Progenitor cell of endocrine pancreas (in vitro differentiated cells): ENCODE measurements around the gene CCS. TPM values are rescaled to one million over a fixed set of nuclear protein-coding genes. Genes with fewer than 3 reads are reported as not detected.
"Not testable (repeated sequence)": the region's sequence is repeated elsewhere in the genome, so short reads cannot be mapped to it uniquely, and the experiment has no call there.

ENCODE experiments used
- DNase-seq: peaks from one replicate; pipeline ENCODE4 v3.0.0; 2021; ENCODE audit warnings: low spot score; ENCODE audit not compliant: unreplicated experiment
- H3K27ac Mint-ChIP-seq: 2 replicates; pipeline ENCODE4 v1.8.0; 2021; ENCODE audit warnings: mild to moderate bottlenecking, moderate library complexity, mixed read lengths
- H3K27me3 Mint-ChIP-seq: 2 replicates; pipeline ENCODE4 v1.8.0; 2021; ENCODE audit warnings: mixed read lengths
- H3K36me3 Mint-ChIP-seq: 2 replicates; pipeline ENCODE4 v1.8.0; 2022; ENCODE audit warnings: mixed read lengths; ENCODE audit not compliant: insufficient read depth
- H3K4me1 Mint-ChIP-seq: 2 replicates; pipeline ENCODE4 v1.8.0; 2021; ENCODE audit warnings: low read depth, mixed read lengths
- H3K4me3 Mint-ChIP-seq: 2 replicates; pipeline ENCODE4 v1.8.0; 2021; ENCODE audit warnings: low read depth, mild to moderate bottlenecking, moderate library complexity, mixed read lengths
- H3K9me3 Mint-ChIP-seq: 2 replicates; pipeline ENCODE4 v1.8.0; 2021; ENCODE audit warnings: low read depth, mixed read lengths
- CTCF ChIP-seq: fragments of 200-600 bp; sonication (generic); IDR thresholded peaks from one replicate; pipeline ENCODE4 v1.5.0; 2021; ENCODE audit warnings: antibody characterized with exemption, mild to moderate bottlenecking; ENCODE audit not compliant: unreplicated experiment
- total RNA-seq: library from RNA; stranded (reverse); gene quantifications from 2 replicates; pipeline ENCODE4 v1.2.1, GENCODE V29; 2021

Gene CCS
- total RNA-seq, 1 donor from 2014 or later: 49.7 TPM

GRCh38 chr11:66579017-66579606 is 13.9 kb upstream of the CCS start:
- no peak overlapping the region for H3K4me3 Mint-ChIP-seq
- peaks cover 19% of the 10 kb centered on the region for H3K27me3 Mint-ChIP-seq

GRCh38 chr11:66580803-66581202 is 12.2 kb upstream of the CCS start:
- Mint-ChIP-seq H3K4me3 (no peak overlapping the region), H3K27ac (no peak overlapping the region), H3K27me3 (peaks cover 19% of the 10 kb centered on the region), H3K36me3 (peaks cover 1% of the 10 kb centered on the region), H3K4me1 (no peaks in the 10 kb centered on the region), H3K9me3 (peaks cover 4% of the 10 kb centered on the region)
- no peak for TF ChIP-seq CTCF
- no peak for DNase-seq

More at GRCh38 chr11:66579017-66579606, 13.9 kb upstream of the CCS start:
- Mint-ChIP-seq H3K4me1 (no peaks in the 10 kb centered on the region), H3K9me3 (peaks cover 4% of the 10 kb centered on the region), H3K27ac (no peak overlapping the region), H3K36me3 (peaks cover 1% of the 10 kb centered on the region)
- peak; percentile 81 for DNase-seq
- TF ChIP-seq CTCF: peak; percentile 86

- H3K36me3 Mint-ChIP-seq: peaks cover 1% of the 10 kb centered on the region
- no peak overlapping the region for H3K4me3 Mint-ChIP-seq
- TF ChIP-seq CTCF: no peak
- H3K27ac Mint-ChIP-seq: no peak overlapping the region
- no peak for DNase-seq
- H3K9me3 Mint-ChIP-seq: peaks cover 4% of the 10 kb centered on the region
- H3K4me1 Mint-ChIP-seq: no peaks in the 10 kb centered on the region
- H3K27me3 Mint-ChIP-seq: peaks cover 18% of the 10 kb centered on the region
Observed at GRCh38 chr11:66581261-66581660, 11.7 kb upstream of the CCS start.

- H3K36me3 Mint-ChIP-seq, H3K4me3 Mint-ChIP-seq, DNase-seq, H3K4me1 Mint-ChIP-seq, H3K9me3 Mint-ChIP-seq: not testable (repeated sequence)
- Mint-ChIP-seq H3K27ac (peak overlapping the region; percentile 84), H3K27me3 (peaks cover 12% of the 10 kb centered on the region)
Observed at GRCh38 chr11:66582565-66583147, 10.3 kb upstream of the CCS start.

- H3K27me3 Mint-ChIP-seq, H3K27ac Mint-ChIP-seq, DNase-seq, H3K36me3 Mint-ChIP-seq, H3K4me1 Mint-ChIP-seq, H3K4me3 Mint-ChIP-seq: not testable (repeated sequence)
- peaks cover 13% of the 10 kb centered on the region for H3K9me3 Mint-ChIP-seq
Observed at GRCh38 chr11:66585447-66585846, 7.5 kb upstream of the CCS start.

- no peak for TF ChIP-seq CTCF
- Mint-ChIP-seq H3K4me1 (no peaks in the 10 kb centered on the region), H3K4me3 (no peak overlapping the region), H3K36me3 (peaks cover 1% of the 10 kb centered on the region), H3K27me3 (no peaks in the 10 kb centered on the region), H3K9me3 (peaks cover 16% of the 10 kb centered on the region), H3K27ac (peak overlapping the region; percentile 31)
- no peak for DNase-seq
Observed at GRCh38 chr11:66586136-66586535, 6.8 kb upstream of the CCS start.

GRCh38 chr11:66589315-66589714 is 3.7 kb upstream of the CCS start:
- peaks cover 17% of the 10 kb centered on the region for H3K9me3 Mint-ChIP-seq

More at GRCh38 chr11:66589315-66589714, 3.7 kb upstream of the CCS start:
- H3K27ac Mint-ChIP-seq, DNase-seq, H3K4me3 Mint-ChIP-seq, H3K27me3 Mint-ChIP-seq, H3K36me3 Mint-ChIP-seq, H3K4me1 Mint-ChIP-seq: not testable (repeated sequence)
